Upper lobe of left lung (tissue), 4 donors: ENCODE data around the gene ZKSCAN1.
A peak's percentile ranks its signal among the peaks of the same experiment; 100 is the strongest.

Experiments used
- CTCF ChIP-seq, 6 experiments: fragments of 450-650 bp in 4 of 6; fragments of 200-600 bp in 2 of 6; sonication (generic) in 2 of 6; IDR thresholded peaks; one replicate each; pipeline ENCODE4 v1.5.1; 2016 to 2019; ENCODE audit warnings: antibody characterized with exemption in 6 of 6
- POLR2A ChIP-seq, 4 donors: fragments of 450-650 bp; IDR thresholded peaks; one replicate each; pipeline ENCODE4 v1.5.1; 2016 to 2017; ENCODE audit warnings: antibody characterized with exemption in 4 of 4, mild to moderate bottlenecking in 2 of 4

DNA sequence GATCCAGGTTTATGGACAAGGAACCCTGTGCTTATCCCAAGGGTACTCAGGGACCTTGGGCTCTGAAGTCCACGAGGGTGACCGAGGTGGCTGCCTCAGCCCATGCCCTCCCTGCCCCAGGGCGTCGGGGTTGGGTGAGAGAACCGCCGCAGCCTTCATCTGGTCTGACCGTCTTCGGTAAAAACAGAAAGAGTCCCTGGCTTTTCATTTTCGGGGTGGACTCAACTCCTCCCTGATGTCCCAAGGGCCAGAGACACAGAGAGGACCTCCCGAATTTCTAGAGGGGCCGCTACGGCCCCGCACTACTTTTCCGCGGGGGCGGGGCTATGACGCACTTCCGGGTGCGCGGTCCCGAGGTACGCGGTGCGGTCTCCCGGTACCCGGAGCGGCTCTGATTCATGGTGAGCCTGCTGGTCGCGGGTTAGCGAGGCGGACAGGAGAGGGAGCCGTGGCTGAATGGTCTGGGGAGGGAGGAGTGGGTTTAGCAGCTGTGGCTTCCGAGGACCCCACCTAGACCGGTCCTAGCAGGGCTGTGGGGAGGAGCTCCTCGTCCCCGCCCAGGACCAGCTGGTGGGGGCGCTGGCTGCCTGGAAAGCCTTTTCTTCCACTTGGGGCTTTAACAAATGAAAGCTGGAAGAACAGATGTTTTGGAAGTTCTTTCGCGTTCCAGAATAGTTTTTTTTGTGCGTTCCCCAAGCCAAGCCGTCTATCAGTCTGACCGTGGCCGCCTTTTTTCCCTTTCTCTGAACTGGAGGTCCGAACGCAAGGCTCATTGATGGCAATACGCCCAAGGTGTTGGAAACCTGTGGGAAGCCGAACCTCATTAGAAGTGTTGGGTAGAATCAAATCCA, 34.3 kb downstream of the ZKSCAN1 start, which contains the start of gene ZSCAN21:
- TF ChIP-seq CTCF (IDR thresholded peaks at IDR 0.05): peak in 5 of 6 experiments; percentile 13 to 30 (median 18)
- peak in 3 of 4 donors; percentile 39 to 81 (median 66) for TF ChIP-seq POLR2A (IDR thresholded peaks at IDR 0.05)
